NCI-H1694 treated with DMSO at 0.1 percent for 48 hours (cell line): ENCODE data around the gene STPG3.
"Not testable (repeated sequence)": the region's sequence is repeated elsewhere in the genome, so short reads cannot be mapped to it uniquely, and the experiment has no call there.

Source experiments
- DNase-seq: peaks from one replicate; lab custom pipeline; 2025; lab: John Stamatoyannopoulos, UW

Gene STPG3

DNA sequence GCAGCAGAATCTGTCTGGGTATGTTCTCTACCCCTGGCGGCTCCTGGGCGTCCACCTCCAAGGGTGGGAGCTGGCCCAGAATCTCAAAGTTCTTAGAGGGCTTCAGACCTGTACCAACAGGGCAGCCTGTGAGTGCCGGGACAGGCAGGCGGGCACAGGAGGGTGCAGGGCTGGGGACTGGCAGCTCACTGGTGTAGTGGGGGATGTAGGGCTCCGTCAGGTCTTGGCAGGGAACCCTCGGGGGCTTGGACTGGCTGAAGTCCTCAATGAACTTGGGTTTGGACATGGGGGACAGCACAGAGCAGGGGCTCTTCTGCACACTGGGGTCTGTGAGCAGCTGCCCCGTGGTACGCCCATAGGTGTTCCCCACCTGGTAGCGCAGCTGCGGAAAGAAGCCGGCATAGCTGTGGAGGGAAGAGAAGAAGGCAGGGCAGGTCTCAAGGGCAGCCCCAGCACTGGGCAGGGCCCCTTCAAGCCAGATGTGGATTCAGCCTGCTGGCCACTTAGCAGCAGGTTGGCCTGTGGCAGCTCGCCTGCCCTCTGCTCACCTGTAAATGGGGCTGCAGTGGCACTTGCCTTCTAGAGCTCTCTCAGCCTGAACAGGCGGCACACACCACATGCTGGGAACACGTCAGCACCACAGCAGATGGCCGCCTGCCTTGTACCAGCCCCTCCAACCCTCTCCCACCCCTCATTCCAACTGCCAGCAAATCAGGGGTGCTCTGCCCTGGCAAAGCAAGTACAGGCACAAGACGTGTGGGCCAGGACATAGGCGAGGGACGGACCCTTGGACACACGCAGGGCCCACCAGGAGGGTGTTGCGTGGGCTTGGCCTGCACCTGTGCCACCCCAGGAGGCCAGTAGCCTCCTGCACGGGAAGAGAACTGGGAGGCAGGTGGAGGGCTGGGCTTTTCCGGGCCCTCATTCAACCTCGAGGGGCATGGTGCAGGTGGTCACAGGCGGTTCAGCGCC is 5.3 kb upstream of the STPG3 start:
- DNase-seq = peak; percentile 43

DNA sequence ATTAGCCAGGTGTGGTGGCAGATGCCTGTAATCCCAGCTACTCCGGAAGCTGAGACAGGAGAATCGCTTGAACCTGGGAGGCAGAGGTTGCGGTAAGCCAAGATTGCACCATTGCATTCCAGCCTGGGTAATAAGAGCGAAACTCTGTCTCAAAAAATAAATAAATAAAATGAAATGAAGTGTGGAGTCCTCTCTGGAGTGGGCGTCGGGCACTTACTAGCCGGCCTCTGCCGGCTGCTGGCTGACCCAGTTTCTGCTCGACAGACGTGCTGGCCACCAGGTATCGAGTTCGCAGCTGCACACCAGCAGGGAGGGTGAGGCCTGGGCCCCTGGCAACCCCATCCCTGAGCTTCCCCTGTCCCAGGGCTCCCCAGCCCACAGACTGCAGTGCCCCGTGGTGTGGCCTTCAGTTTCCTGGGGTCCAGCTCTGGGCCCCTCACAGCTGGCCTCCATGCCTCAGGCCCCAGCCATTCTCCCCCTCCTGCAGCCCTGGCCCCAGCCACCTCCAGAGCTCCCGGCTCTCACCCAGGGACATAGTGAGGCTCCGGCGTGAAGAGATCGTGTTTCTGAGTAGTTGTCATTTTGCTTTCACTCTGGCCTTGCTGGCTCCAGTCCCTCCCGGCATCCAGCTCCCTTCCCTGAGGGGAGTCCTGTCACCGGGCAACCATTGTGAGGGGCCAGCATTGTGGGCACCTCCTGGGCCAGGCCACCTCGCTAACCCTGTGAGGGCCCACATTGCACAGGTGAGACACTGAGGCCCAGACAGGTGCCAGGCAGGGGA is 3.8 kb upstream of the STPG3 start:
- no peak for DNase-seq

- no peak for DNase-seq
Observed at GRCh38 chr9:137247916-137248175, 3.2 kb upstream of the STPG3 start.

- no peak for DNase-seq
Observed at GRCh38 chr9:137250329-137251193, 525 bp upstream of the STPG3 start.

DNA sequence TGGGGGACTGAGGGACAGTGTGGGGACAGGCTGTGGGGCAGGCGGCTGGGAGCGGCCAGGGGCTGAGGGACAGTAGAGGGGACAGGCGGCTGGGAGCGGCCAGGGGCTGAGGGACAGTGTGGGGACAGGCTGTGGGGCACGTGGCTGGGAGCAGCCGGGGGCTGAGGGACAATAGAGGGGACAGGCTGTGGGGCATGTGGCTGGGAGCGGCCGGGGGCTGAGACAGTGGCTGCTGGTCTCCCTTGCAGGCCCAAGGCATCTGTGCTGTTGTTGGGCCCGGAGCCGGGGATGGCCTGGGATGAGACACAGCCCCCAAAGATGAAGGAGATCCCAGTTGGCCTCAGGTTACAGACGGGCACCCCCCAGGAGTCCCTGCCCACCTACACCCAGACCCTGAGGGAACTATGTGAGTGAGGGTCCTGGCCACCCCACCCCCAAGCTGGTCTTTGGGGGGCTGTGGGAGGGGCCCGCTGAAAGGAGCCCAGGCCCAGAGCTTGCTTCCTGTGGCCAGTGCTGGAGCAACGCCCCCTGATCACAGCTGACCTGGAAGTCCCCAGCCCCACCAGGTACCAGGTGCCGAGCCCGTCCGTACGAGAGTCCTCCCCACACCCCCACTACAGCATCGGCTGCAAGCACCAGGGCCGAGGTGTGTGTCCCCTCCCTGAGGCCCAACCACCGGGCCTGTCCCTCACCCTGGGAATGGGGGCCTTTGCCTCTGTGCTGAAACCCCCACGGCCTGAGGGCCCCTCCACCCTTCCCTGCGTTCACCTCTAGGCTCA is 593 bp downstream of the STPG3 start:
- no peak for DNase-seq

DNA sequence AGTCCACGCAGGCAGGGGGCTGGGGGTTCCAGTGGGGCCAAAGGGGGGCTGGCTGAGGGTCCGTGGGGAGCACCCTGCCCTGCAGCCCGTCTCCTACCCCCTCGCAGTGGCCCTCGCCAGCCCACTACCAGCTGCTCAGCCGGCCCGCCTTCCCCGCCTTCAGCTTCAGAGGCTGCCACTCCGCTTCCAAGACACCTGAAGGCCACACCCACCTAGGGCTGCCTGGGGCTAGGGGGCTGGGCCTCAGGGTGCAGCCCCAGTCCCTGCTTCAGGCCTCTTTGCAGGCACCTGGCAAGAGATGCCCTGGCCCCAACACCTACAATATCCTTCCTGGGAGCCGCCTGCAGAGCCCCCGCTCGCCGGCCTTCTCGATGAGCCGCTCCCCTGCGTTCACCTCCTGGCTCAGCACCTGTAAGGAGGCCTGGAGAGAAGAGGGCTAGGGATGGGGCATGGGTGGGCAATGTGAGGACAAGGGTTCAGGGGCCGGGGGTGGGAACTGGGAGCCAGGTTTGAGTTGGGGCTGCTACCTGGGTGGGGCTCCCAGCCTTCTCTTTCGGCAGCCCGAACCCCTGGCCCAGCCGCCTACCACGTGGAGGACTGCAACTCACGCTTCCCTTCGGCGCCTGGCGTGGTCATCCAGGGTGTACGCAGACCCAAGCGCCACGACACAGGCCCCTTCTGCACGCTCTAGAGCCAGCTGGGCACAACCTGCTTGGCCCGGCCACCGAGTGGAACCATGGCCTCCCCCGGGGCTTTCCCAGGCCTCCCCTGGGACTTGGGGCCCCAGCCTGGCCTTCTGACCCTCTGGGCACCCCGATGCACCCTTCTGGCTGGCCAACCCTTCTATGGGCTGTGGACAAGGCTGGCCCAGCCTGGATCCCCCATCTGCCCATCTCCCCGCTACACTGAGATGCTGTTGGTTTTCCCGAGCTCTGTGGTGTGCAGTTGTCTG is 1.7 kb downstream of the STPG3 start:
- no peak for DNase-seq

DNA sequence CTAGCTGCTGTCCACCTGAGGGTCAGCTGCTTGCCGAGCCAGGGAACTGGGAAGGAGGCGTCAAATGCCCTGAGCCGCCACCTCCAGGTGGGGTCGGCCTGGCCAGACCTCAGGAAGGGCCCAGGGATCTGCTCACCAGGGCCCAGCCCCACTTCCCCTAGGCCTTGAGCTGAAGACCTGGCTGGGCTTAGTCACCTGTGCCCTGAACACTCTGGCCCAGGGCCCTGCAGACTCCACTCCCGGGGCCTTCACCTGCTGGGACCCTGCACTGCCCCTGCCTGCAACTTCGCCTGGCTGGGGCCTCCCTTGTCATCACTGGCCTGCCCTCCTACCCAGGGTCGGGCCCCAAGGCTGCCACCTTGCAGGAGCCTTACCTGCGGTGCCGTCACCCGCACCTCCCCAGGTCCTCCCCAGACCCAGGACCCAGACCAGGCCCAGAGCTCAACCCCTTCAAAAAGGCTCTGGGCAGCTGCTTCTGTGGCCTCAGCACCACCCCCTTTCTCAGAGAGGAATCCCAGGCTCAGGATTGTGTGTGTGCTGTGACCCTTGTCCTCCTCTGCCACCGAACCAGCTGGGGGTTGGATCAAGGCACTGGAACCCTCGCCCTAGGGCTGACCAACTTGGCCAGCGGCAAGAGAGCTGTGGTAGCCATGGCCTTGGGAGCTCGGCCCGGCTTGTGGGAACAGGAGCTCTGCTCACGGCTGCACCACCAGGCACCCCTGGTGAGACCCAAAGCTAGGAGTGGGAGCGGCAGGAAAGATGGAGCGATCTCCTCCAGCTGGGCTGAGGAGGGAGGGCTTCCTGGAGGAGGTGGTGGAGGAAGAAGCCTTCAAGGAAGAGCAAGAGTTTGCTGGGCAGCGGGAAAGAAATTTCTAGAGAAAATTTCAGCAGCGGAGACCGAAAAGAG is 2.9 kb downstream of the STPG3 start:
- DNase-seq = no peak

DNA sequence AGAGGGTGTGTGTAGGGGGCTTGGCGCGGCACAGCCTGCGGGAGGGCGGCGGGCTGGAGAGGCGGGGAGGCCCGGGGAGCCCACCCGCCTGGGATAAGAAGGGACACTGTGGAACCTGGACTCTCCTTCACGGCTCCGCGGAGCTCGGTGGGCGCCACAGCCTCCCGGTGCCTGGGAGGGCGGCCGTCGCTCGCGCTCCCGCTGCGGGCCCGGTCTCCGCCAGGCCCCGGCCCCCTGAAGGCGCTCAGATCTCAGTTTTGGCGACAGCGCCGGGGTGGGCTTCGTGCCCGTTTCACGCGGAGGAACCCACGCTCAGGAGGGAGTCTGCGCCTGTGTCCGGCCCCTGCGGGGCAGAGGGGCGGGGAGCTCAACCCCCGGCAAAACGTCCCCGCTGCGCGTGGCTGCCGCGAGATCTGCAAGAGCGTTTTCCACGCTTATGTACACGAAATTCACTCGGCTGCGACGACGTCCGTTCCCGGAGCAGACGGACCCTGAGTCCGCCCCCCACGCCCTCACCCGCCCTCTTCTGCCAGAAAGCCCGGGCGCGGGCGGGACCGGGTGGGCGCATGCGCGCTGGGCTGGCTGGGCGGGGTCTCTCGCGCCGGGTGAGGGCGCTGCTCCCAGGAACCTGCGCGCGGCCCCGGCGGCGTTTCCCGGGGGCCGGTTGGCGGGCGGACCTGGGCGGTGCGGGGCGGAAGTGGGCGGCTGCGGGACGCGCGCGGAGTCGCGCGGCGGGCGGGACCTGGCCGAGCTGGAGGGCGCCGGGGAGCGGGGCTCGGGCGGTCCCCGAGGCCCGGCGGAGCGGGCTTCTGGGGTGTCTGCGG is 3.8 kb downstream of the STPG3 start, which contains the start of gene NELFB:
Gene NELFB, plus strand, starts transcription at position 704 of the 824 bp plus-strand sequence.
- DNase-seq = peak; percentile 43

GRCh38 chr9:137255448-137256114 is 4.5 kb downstream of the STPG3 start:
- DNase-seq = no peak

DNA sequence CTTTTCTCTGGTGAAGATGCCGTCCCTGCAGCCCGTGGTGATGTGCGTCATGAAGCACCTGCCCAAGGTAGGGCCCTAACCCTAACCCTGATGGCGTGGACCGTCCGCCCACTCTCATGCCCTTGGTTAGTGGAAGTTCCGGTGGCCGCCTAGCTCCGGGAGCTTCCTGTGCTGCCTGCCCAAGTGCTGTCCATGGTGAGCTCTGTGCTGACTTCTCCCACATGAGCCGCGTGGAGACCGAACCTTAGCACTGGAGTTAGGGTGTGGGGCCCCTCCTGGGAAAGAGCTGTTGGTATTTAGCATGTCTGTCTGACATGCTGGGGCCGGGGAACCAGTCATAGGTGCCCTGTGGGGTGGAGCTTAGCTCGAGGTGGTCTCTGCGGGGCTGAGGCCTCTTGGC is 5.3 kb downstream of the STPG3 start:
- DNase-seq = no peak

GRCh38 chr9:137256856-137257255 is 5.8 kb downstream of the STPG3 start:
- no peak for DNase-seq

- DNase-seq = not testable (repeated sequence)
Observed at GRCh38 chr9:137262173-137262908, 11.3 kb downstream of the STPG3 start.

DNA sequence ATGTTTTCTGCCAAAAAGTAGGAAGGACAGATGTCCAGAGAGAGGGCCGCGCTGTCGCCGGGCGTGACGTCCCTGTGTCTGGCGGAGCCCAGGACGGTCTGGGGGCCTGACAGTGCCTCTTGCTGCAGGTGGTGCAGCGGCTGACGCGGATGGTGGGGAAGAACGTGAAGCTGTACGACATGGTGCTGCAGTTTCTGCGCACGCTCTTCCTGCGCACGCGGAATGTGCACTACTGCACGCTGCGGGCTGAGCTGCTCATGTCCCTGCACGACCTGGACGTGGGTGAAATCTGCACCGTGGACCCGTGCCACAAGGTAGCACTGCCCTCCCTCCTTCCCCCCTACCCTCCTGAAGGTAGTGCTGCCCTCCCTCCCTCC is 11.8 kb downstream of the STPG3 start:
- no peak for DNase-seq

DNA sequence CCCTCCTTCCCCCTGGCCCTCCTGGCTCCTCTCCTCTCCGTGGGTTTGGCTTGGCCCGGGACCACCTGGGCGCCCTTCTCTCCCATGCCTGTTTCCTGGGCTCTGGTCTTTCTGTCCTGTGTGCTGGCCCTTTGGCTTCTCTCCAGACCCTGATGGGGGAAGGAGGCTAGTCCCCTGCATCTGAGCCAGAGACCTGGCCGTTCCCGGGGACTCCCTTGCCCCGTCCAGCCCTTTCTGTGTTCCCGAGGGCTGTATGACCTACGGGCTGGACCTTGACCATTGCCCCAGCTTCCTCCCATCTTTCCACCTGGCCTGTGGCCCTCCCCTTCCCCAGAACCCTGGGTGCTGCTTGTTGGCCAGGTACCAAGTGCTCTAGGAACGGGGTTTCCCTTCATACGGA is 12.4 kb downstream of the STPG3 start:
- DNase-seq = no peak

GRCh38 chr9:137264067-137264466 is 13.0 kb downstream of the STPG3 start:
- no peak for DNase-seq

GRCh38 chr9:137265496-137266161 is 14.5 kb downstream of the STPG3 start:
- no peak for DNase-seq

DNA sequence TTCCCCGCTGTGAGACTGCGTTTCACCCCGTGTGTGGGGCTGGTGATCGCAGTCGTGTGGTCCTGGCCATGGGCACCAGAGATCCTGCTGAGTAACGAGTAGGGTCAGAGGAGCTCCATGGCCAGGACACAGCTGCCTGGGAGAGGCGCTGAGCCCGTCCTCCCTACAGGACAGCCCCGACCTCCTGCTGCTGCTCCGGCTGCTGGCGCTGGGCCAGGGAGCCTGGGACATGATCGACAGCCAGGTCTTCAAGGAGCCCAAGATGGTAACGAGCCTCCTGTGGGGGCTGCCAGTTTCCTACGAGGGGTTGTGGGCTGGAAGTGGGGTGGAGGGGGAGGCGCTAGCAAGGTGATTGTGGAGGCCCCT is 15.1 kb downstream of the STPG3 start:
- DNase-seq = no peak
